Stimulated activated CD4-positive, alpha-beta T cell treated with anti-CD3 and anti-CD28 coated beads, Interleukin-4, amount 100 ng/mL, for 1 hour (primary cell): Measurements from ENCODE around the gene POU6F2.

ENCODE experiments used
- DNase-seq: peaks from one replicate; pipeline ENCODE4 v3.0.0-alpha.2; 2020

The POU6F2 gene

GRCh38 chr7:39265641-39266591 lies 288.2 kb downstream of the POU6F2 start:
- no peak for DNase-seq

GRCh38 chr7:39269034-39269433 lies 291.3 kb downstream of the POU6F2 start:
- no peak for DNase-seq

- DNase-seq, result no peak
Measured at GRCh38 chr7:39270018-39270417, 292.3 kb downstream of the POU6F2 start.

- no peak for DNase-seq
Measured at GRCh38 chr7:39271402-39271801, 293.7 kb downstream of the POU6F2 start.

GRCh38 chr7:39272111-39272510 lies 294.4 kb downstream of the POU6F2 start:
- DNase-seq, result no peak

- no peak for DNase-seq
Measured at GRCh38 chr7:39272691-39273090, 295.0 kb downstream of the POU6F2 start.

- no peak for DNase-seq
Measured at GRCh38 chr7:39280337-39280736, 302.6 kb downstream of the POU6F2 start.

- DNase-seq, result no peak
Measured at GRCh38 chr7:39285256-39285655, 307.5 kb downstream of the POU6F2 start.

- no peak for DNase-seq
Measured at GRCh38 chr7:39288303-39288702, 310.6 kb downstream of the POU6F2 start.

GRCh38 chr7:39291628-39292410 lies 314.1 kb downstream of the POU6F2 start:
- DNase-seq, result no peak

- no peak for DNase-seq
Measured at GRCh38 chr7:39293056-39293823, 315.5 kb downstream of the POU6F2 start.

GRCh38 chr7:39294022-39294421 lies 316.3 kb downstream of the POU6F2 start:
- no peak for DNase-seq

- DNase-seq, result no peak
Measured at GRCh38 chr7:39295796-39296195, 318.1 kb downstream of the POU6F2 start.

GRCh38 chr7:39299695-39300094 lies 322.0 kb downstream of the POU6F2 start:
- no peak for DNase-seq

GRCh38 chr7:39300276-39300675 lies 322.6 kb downstream of the POU6F2 start:
- no peak for DNase-seq

GRCh38 chr7:39301543-39301942 lies 323.8 kb downstream of the POU6F2 start:
- DNase-seq, result no peak

GRCh38 chr7:39304178-39304577 lies 326.5 kb downstream of the POU6F2 start:
- no peak for DNase-seq

GRCh38 chr7:39304668-39305405 lies 327.1 kb downstream of the POU6F2 start:
- no peak for DNase-seq

GRCh38 chr7:39306016-39306570 lies 328.4 kb downstream of the POU6F2 start:
- no peak for DNase-seq

- DNase-seq, result no peak
Measured at GRCh38 chr7:39310699-39311098, 333.0 kb downstream of the POU6F2 start.

GRCh38 chr7:39312254-39312989 lies 334.7 kb downstream of the POU6F2 start:
- no peak for DNase-seq
